ENCODE data around the gene CWF19L2. TPM values are rescaled to one million over a fixed set of nuclear protein-coding genes. Genes with fewer than 3 reads are reported as not detected.

CWF19L2 gene
- total RNA-seq: 46.9 TPM

DNA sequence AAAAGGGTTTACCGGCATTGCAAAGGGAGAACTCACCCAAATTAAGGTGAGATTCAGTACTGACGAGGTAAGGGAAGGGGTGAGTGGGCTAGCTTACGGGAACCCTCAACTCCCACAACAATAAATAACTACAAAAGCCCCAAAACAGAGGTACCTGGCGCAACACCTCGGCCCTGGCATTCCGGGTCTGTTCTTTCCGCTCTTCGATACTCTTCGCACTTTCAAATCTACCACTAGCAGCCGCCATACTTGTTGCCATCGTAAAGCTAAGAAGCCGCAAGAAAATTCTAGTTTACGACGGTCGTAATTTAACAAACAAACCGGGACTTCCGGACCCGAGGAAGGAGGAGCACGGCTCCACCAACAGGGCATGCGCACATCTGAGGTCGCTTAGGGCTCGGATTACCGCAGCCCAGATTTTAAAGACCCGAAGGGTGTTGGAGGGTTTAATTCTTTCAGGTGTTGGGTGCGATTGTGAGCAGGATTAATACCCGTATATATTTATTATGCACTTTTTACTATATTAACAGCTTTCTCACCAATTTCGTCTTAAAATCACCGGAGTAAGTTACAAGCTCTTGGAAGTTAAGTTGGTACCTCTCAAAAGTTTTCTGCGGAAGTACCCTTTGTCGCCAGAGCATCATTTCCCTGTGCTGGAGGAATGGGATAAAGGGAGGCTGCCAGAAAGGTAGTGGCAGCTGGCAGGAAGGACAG, at the start of gene CWF19L2:
CWF19L2 (minus strand) TSS at position 268 of the 714 bp plus-strand sequence; CDS start at position 259, 9 bp downstream.

Other genes with a start within 250 kb of the CWF19L2 start
- gene ALKBH8, start 107.9 kb upstream of the CWF19L2 start, total RNA-seq: 18.9 TPM
- 30.2 TPM for gene ELMOD1, start 133.3 kb upstream of the CWF19L2 start, total RNA-seq